ENCODE data around the gene BUB1B.
A peak's percentile ranks its signal among the peaks of the same experiment; 100 is the strongest.

BUB1B gene

GRCh38 chr15:40163657-40164416 is 3.0 kb downstream of the BUB1B start:
- TF ChIP-seq EGR1 (IDR thresholded peaks at IDR 0.05) = no peak
- no peak for TF ChIP-seq ZBTB7A (IDR thresholded peaks at IDR 0.05; ENCODE audit: low read depth)
- TF ChIP-seq CEBPB (IDR thresholded peaks at IDR 0.05) = no peak
- TF ChIP-seq TCF12 (IDR thresholded peaks at IDR 0.05; ENCODE audit: low read depth) = no peak
- no peak for TF ChIP-seq YY1 (IDR thresholded peaks at IDR 0.05; ENCODE audit: low read depth)
- TF ChIP-seq TEAD4 (IDR thresholded peaks at IDR 0.05) = no peak
- TF ChIP-seq FOXM1 (IDR thresholded peaks at IDR 0.05; ENCODE audit: borderline replicate concordance, low read depth) = no peak
- no peak for TF ChIP-seq CREB1 (IDR thresholded peaks at IDR 0.05; ENCODE audit: low read depth)

GRCh38 chr15:40175160-40175559 is 14.3 kb downstream of the BUB1B start:
- no peak for TF ChIP-seq TCF12 (IDR thresholded peaks at IDR 0.05; ENCODE audit: low read depth)
- TF ChIP-seq CEBPB (IDR thresholded peaks at IDR 0.05) = peak; percentile 70

GRCh38 chr15:40182358-40183029 is 21.6 kb downstream of the BUB1B start:
- TF ChIP-seq TEAD4 (IDR thresholded peaks at IDR 0.05) (no peak), FOXM1 (IDR thresholded peaks at IDR 0.05; ENCODE audit: borderline replicate concordance, low read depth) (no peak), RAD21 (IDR thresholded peaks at IDR 0.05; ENCODE audit: low read depth) (no peak), ZBTB7A (IDR thresholded peaks at IDR 0.05; ENCODE audit: low read depth) (no peak), CREB1 (IDR thresholded peaks at IDR 0.05; ENCODE audit: low read depth) (no peak), EGR1 (IDR thresholded peaks at IDR 0.05) (no peak), NFIC (IDR thresholded peaks at IDR 0.05) (no peak), TCF12 (IDR thresholded peaks at IDR 0.05; ENCODE audit: low read depth) (no peak), USF1 (IDR thresholded peaks at IDR 0.05) (no peak), REST (IDR thresholded peaks at IDR 0.05; ENCODE audit: low read depth) (no peak), MAX (IDR thresholded peaks at IDR 0.05) (no peak)

- TF ChIP-seq EP300 (IDR thresholded peaks at IDR 0.05; ENCODE audit: borderline replicate concordance) (no peak), EGR1 (IDR thresholded peaks at IDR 0.05) (no peak), CREB1 (IDR thresholded peaks at IDR 0.05; ENCODE audit: low read depth) (no peak), FOXM1 (IDR thresholded peaks at IDR 0.05; ENCODE audit: borderline replicate concordance, low read depth) (no peak)
Measured at GRCh38 chr15:40183636-40184463, 23.0 kb downstream of the BUB1B start.

- no peak for TF ChIP-seq CEBPB (IDR thresholded peaks at IDR 0.05)
- TF ChIP-seq MAX (IDR thresholded peaks at IDR 0.05) = no peak
- TF ChIP-seq TCF12 (IDR thresholded peaks at IDR 0.05; ENCODE audit: low read depth) = no peak
- TF ChIP-seq YY1 (IDR thresholded peaks at IDR 0.05; ENCODE audit: low read depth) = no peak
- no peak for TF ChIP-seq NFIC (IDR thresholded peaks at IDR 0.05)
- TF ChIP-seq TAF1 (IDR thresholded peaks at IDR 0.05; ENCODE audit: low read depth) = no peak
- TF ChIP-seq TEAD4 (IDR thresholded peaks at IDR 0.05) = no peak
- no peak for TF ChIP-seq RAD21 (IDR thresholded peaks at IDR 0.05; ENCODE audit: low read depth)
- no peak for TF ChIP-seq USF1 (IDR thresholded peaks at IDR 0.05)
Measured at GRCh38 chr15:40190591-40190990, 29.7 kb downstream of the BUB1B start.

- TF ChIP-seq EGR1 (IDR thresholded peaks at IDR 0.05) (no peak), TAF1 (IDR thresholded peaks at IDR 0.05; ENCODE audit: low read depth) (no peak), FOXM1 (IDR thresholded peaks at IDR 0.05; ENCODE audit: borderline replicate concordance, low read depth) (no peak), USF1 (IDR thresholded peaks at IDR 0.05) (no peak)
Measured at GRCh38 chr15:40192942-40193341, 32.1 kb downstream of the BUB1B start.

- TF ChIP-seq EGR1 (IDR thresholded peaks at IDR 0.05) (no peak), TCF12 (IDR thresholded peaks at IDR 0.05; ENCODE audit: low read depth) (no peak), CREB1 (IDR thresholded peaks at IDR 0.05; ENCODE audit: low read depth) (no peak), YY1 (IDR thresholded peaks at IDR 0.05; ENCODE audit: low read depth) (no peak), RAD21 (IDR thresholded peaks at IDR 0.05; ENCODE audit: low read depth) (no peak), FOXM1 (IDR thresholded peaks at IDR 0.05; ENCODE audit: borderline replicate concordance, low read depth) (no peak), TAF1 (IDR thresholded peaks at IDR 0.05; ENCODE audit: low read depth) (no peak), TEAD4 (IDR thresholded peaks at IDR 0.05) (no peak), CEBPB (IDR thresholded peaks at IDR 0.05) (no peak), REST (IDR thresholded peaks at IDR 0.05; ENCODE audit: low read depth) (no peak)
Measured at GRCh38 chr15:40197434-40197833, 36.6 kb downstream of the BUB1B start.
